ENCODE measurements around the gene RRP1B.

DNA sequence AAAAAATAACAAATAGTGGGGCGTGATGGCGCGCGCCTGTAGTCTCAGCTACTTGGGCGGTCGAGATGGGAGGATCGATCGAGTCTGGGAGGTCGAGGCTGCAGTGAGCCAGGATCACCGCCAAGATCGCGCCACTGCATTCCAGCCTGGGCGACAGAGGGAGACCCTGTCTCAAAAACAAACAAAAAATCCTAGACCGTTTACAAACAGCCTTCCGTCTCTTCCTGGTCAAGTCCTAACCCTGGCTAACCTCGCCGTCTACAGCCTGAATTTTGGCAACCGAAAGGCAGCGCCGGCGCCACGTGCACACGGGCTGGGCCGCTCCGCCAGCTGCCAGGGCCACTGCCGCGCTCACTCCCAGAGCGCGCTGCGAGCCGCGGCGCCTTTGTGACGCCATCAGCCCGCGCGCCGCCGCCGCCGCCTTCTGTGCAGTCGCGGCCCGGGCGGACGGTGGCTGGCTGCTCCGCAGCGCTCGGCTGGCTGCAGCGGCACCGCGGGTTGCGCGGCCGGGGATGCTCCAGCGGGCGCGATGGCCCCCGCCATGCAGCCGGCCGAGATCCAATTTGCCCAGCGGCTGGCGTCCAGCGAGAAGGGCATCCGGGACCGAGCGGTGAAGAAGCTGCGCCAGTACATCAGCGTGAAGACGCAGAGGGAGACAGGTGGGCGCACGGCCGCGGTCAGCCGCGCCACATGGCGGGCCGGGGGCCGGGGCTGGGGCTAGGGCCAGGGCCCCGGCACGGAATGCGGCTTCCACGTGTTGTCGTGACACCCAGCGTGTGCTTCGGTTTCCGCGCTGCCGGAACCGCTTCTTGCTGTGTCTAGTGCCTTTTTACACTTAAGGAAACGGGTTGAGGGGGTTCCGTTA, at the start of gene RRP1B, which contains the start of gene HSF2BP:
- TF ChIP-seq, protein P1, sequence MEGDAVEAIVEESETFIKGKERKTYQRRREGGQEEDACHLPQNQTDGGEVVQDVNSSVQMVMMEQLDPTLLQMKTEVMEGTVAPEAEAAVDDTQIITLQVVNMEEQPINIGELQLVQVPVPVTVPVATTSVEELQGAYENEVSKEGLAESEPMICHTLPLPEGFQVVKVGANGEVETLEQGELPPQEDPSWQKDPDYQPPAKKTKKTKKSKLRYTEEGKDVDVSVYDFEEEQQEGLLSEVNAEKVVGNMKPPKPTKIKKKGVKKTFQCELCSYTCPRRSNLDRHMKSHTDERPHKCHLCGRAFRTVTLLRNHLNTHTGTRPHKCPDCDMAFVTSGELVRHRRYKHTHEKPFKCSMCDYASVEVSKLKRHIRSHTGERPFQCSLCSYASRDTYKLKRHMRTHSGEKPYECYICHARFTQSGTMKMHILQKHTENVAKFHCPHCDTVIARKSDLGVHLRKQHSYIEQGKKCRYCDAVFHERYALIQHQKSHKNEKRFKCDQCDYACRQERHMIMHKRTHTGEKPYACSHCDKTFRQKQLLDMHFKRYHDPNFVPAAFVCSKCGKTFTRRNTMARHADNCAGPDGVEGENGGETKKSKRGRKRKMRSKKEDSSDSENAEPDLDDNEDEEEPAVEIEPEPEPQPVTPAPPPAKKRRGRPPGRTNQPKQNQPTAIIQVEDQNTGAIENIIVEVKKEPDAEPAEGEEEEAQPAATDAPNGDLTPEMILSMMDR (IDR thresholded peaks at IDR 0.05; ENCODE audit: poor library complexity): peak; percentile 14
- TF ChIP-seq EZH2 (IDR thresholded peaks at IDR 0.05; ENCODE audit: borderline replicate concordance): no peak
